Measurements from ENCODE around the gene MAPK1IP1L. TPM values are rescaled to one million over a fixed set of nuclear protein-coding genes. Genes with fewer than 3 reads are reported as not detected.

The MAPK1IP1L gene
- total and polyA plus RNA-seq, 2 of the 13 experiments (the other 11 are each of a cell fraction or from before 2014, with no cell fraction given): 27.8 to 68.4 TPM

DNA sequence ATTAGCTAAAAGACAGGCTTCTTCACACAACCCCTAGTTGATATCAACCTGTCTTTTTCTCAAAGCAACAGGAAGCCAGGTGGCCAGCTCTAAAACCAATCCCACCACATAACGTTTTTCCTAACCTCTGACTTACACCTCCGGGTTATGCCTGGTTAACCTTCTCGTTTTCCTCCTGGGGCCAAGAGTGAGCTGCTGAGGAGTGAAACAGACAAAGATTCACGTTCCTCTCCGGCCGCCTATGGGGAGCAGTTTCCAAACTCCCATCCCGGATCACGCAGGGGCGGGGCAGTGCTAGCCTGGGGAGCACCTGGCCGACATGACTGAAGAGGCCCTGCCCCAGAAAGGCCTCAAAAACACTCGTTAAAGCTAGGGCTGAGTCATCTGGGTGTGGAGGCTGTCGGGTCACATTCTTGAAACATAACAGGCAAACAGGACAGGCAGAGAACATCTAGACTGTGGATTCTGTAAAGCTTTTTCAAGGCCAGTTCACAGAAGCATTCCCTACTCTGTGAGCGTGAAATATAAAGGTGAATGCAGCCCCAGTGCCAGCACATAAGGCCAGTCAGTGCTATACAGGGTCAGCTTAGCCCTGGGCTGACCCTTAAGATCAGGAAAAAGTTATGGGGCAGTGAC lies 51.7 kb downstream of the MAPK1IP1L start (continued):
- TF ChIP-seq ZNF773 (CRISPR knock-in tag; IDR thresholded peaks at IDR 0.05; ENCODE audit: borderline replicate concordance) (no peak), LCORL (IDR thresholded peaks at IDR 0.05) (peak; percentile 36; the same call in 1 of the 2 replicates), LCORL (CRISPR knock-in tag; IDR thresholded peaks at IDR 0.05) (peak; percentile 97), ZNF747 (CRISPR knock-in tag; IDR thresholded peaks at IDR 0.05; ENCODE audit: borderline replicate concordance) (peak; percentile 65; the same call in 1 of the 2 replicates), HDAC1 (CRISPR knock-in tag; IDR thresholded peaks at IDR 0.05) (peak; percentile 83), ZMAT3 (CRISPR knock-in tag; conservative IDR thresholded peaks at IDR 0.05) (peak; percentile 72; the same call in 1 of the 2 replicates), ZKSCAN5 (CRISPR knock-in tag; IDR thresholded peaks at IDR 0.05) (no peak), PCBP2 (optimal IDR thresholded peaks at IDR 0.05; ENCODE audit: low read depth, low read length, poor library complexity, severe bottlenecking) (no peak), ATF1 (CRISPR knock-in tag; IDR thresholded peaks at IDR 0.05) (0 out of 2 replicates have a peak, but pooled peaks have one; percentile 33), CBX2 (IDR thresholded peaks at IDR 0.05; ENCODE audit: low read depth, low read length) (no peak), CBX2 (CRISPR knock-in tag; IDR thresholded peaks at IDR 0.05; ENCODE audit: low read depth) (no peak), TAF15 (IDR thresholded peaks at IDR 0.05; ENCODE audit: low read depth, low read length, poor library complexity, severe bottlenecking) (no peak), FOXA3 (CRISPR knock-in tag; IDR thresholded peaks at IDR 0.05) (peak; percentile 70), GTF2F1 (IDR thresholded peaks at IDR 0.05; ENCODE audit: low read length) (no peak), ASH2L (IDR thresholded peaks at IDR 0.05; ENCODE audit: insufficient read length, low read depth, low read length) (peak; percentile 29), CBX5 (CRISPR knock-in tag; IDR thresholded peaks at IDR 0.05; ENCODE audit: borderline replicate concordance) (peak; percentile 84; the same call in 1 of the 2 replicates), ZNF101 (CRISPR knock-in tag; IDR thresholded peaks at IDR 0.05; ENCODE audit: borderline replicate concordance, low read depth) (no peak), ZNF138 (CRISPR knock-in tag; IDR thresholded peaks at IDR 0.05; ENCODE audit: low read depth) (no peak), NONO (IDR thresholded peaks at IDR 0.05) (no peak), NONO (CRISPR knock-in tag; conservative IDR thresholded peaks at IDR 0.05) (0 out of 2 replicates have a peak, but pooled peaks have one; percentile 58)
- TF ChIP-seq, protein P1, sequence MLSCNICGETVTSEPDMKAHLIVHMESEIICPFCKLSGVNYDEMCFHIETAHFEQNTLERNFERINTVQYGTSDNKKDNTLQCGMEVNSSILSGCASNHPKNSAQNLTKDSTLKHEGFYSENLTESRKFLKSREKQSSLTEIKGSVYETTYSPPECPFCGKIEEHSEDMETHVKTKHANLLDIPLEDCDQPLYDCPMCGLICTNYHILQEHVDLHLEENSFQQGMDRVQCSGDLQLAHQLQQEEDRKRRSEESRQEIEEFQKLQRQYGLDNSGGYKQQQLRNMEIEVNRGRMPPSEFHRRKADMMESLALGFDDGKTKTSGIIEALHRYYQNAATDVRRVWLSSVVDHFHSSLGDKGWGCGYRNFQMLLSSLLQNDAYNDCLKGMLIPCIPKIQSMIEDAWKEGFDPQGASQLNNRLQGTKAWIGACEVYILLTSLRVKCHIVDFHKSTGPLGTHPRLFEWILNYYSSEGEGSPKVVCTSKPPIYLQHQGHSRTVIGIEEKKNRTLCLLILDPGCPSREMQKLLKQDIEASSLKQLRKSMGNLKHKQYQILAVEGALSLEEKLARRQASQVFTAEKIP (CRISPR knock-in tag; IDR thresholded peaks at IDR 0.05; ENCODE audit: borderline replicate concordance): no peak
- TF ChIP-seq, protein P2, sequence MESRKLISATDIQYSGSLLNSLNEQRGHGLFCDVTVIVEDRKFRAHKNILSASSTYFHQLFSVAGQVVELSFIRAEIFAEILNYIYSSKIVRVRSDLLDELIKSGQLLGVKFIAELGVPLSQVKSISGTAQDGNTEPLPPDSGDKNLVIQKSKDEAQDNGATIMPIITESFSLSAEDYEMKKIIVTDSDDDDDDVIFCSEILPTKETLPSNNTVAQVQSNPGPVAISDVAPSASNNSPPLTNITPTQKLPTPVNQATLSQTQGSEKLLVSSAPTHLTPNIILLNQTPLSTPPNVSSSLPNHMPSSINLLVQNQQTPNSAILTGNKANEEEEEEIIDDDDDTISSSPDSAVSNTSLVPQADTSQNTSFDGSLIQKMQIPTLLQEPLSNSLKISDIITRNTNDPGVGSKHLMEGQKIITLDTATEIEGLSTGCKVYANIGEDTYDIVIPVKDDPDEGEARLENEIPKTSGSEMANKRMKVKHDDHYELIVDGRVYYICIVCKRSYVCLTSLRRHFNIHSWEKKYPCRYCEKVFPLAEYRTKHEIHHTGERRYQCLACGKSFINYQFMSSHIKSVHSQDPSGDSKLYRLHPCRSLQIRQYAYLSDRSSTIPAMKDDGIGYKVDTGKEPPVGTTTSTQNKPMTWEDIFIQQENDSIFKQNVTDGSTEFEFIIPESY (CRISPR knock-in tag; IDR thresholded peaks at IDR 0.05): no peak
- TF ChIP-seq, protein P3, sequence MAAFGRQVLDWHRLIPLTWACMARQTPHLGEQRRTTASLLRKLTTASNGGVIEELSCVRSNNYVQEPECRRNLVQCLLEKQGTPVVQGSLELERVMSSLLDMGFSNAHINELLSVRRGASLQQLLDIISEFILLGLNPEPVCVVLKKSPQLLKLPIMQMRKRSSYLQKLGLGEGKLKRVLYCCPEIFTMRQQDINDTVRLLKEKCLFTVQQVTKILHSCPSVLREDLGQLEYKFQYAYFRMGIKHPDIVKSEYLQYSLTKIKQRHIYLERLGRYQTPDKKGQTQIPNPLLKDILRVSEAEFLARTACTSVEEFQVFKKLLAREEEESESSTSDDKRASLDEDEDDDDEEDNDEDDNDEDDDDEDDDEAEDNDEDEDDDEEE (CRISPR knock-in tag; IDR thresholded peaks at IDR 0.05): no peak
- TF ChIP-seq, protein P4, sequence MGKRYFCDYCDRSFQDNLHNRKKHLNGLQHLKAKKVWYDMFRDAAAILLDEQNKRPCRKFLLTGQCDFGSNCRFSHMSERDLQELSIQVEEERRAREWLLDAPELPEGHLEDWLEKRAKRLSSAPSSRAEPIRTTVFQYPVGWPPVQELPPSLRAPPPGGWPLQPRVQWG (CRISPR knock-in tag; IDR thresholded peaks at IDR 0.05; ENCODE audit: borderline replicate concordance, low read depth): no peak
- TF ChIP-seq, protein P5, sequence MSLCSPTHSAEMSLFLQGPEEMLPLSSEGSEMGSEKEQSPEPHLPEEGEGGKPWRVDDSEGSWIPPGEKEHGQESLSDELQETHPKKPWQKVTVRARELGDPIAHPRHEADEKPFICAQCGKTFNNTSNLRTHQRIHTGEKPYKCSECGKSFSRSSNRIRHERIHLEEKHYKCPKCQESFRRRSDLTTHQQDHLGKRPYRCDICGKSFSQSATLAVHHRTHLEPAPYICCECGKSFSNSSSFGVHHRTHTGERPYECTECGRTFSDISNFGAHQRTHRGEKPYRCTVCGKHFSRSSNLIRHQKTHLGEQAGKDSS (CRISPR knock-in tag; IDR thresholded peaks at IDR 0.05; ENCODE audit: borderline replicate concordance, low read depth): peak; percentile 72; the same call in 1 of the 2 replicates

Data from HepG2 (cell line).